GM12873 (cell line): ENCODE results near the gene ACOT9.

Experiments used
- TF ChIP-seq, protein P1 (sequence below): IDR thresholded peaks from 2 replicates; pipeline ENCODE4 v1.5.1; 2012; ENCODE audit warnings: low read depth, mild to moderate bottlenecking, moderate library complexity, low read length, control low read depth; ENCODE audit not compliant: insufficient read depth; ENCODE audit errors: missing control alignments

The ACOT9 gene

DNA sequence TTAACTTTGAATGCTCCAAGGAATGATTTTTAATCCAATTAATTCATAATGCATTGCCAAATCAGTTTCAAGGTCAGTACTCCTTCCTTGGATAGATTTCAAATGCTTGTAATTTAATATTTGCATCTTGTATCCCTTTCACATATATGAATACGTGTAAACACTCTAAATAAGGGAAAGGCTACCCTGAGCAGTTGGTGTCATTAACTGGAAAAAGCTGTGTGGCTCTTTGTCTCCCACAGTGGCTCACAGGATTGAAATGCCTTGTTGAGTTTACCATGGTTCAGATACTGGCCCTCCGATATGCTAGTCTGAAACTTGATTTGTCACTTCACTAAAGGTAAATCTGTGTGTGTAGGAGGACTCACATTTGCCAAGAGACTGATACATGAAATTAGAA lies 16.7 kb upstream of the ACOT9 start:
- TF ChIP-seq, protein P1, sequence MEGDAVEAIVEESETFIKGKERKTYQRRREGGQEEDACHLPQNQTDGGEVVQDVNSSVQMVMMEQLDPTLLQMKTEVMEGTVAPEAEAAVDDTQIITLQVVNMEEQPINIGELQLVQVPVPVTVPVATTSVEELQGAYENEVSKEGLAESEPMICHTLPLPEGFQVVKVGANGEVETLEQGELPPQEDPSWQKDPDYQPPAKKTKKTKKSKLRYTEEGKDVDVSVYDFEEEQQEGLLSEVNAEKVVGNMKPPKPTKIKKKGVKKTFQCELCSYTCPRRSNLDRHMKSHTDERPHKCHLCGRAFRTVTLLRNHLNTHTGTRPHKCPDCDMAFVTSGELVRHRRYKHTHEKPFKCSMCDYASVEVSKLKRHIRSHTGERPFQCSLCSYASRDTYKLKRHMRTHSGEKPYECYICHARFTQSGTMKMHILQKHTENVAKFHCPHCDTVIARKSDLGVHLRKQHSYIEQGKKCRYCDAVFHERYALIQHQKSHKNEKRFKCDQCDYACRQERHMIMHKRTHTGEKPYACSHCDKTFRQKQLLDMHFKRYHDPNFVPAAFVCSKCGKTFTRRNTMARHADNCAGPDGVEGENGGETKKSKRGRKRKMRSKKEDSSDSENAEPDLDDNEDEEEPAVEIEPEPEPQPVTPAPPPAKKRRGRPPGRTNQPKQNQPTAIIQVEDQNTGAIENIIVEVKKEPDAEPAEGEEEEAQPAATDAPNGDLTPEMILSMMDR, result no peak

DNA sequence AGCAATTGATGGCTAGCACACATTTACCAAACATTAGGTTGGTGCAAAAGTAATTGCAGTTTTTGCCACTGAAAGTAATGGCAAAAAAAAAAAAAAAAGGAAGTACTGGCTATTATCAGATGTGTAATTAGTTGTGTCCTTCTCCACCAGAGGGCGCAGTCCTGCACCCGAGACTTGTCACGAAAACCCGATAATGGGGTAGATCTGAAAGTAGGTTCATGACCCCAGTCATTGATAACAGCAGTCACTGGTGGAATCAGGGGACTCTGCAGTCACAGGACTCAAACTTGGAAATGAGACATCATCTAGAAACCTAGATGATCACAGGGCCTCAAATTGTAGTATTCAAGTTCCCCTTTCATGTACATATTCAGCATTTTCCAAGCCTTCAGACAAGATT lies 13.1 kb upstream of the ACOT9 start:
- TF ChIP-seq, protein P1, result peak; percentile 68

DNA sequence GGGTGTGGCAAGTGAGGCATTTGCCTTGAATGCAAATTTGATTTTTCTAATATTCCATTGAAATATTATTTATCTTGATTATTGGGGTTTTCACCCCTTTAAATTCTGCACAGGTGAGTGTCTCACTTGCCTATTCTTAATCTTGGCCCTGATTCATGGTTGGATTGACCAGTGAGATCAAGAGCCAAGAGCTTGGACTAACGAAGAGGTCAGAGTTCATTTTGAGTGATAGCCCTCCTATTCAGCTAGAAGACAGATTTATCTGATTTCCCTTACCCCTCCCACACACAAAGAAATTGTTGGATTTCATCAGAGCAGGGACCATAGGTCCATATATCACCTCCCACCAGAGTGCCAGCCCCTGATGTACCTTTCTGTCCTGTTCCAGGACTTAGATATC lies 11.6 kb upstream of the ACOT9 start:
- TF ChIP-seq, protein P1, result no peak

DNA sequence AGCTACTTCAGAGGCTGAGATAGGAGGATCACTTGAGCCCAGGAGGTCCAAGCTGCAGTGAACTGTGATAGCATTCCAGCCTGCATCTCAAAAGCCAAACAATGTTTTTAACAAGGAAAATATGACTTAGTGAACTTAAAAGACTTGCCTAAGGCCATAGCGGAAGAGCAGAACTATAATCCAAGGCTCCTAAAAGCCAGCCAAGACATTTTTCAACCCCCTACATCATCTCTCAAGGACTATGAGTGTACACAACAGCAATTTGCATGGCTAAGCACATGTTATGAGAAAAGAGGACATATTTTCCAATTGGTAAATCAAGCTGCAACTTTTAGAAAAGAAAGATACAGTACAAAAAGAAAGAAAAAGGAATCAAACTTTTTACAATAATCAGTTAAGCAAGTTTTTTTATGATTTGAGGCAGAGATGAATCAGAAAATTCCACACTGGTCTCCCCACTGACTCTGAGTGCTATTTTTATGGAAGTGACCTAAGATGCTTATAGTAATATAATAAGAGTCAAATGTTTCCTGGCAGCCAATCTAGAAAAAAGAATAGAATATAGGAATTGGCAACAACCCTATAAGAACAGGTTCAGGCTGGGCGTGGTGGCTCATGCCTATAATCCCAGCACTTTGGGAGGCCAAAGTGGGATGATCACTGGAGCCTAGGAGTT lies 9.8 kb upstream of the ACOT9 start:
- TF ChIP-seq, protein P1, result no peak

DNA sequence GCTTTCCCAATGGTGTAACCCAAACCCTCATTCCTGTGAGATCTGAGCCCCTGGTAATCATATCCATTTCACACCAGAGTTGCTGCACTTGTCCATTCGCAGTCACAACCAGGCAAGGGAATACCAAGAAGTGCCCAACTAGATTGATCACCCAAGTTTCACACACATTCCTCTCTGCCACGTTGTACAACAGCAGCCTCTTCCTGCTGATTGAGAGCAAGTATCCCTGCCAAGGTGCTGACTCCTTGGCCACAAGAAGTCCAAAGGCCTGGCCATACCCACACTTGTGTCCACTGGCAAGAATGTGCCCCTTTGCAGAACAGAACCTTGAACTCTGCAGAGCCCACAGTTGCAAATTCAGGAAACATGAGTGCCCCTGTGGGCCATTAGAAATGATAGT lies 6.5 kb upstream of the ACOT9 start:
- TF ChIP-seq, protein P1, result no peak

DNA sequence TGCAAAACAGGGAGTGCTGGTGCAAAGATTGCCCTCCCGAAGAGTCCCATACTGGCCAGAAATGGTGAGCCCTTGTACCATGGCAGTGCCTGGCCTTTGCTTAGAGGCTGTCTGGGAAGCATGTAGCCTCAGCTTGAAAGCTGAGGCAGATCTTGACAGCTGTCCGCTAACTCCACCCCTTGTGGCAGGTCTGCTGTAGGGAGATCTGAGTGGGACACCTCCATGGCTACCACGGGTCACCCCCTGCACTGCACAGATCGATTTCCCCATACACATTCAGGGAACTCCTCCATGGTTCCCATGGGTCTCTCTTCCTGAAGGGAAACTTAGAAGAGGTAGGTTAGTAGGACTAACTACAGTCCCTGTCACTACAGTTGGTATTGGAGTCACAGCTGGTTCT lies 6.1 kb upstream of the ACOT9 start:
- TF ChIP-seq, protein P1, result no peak

DNA sequence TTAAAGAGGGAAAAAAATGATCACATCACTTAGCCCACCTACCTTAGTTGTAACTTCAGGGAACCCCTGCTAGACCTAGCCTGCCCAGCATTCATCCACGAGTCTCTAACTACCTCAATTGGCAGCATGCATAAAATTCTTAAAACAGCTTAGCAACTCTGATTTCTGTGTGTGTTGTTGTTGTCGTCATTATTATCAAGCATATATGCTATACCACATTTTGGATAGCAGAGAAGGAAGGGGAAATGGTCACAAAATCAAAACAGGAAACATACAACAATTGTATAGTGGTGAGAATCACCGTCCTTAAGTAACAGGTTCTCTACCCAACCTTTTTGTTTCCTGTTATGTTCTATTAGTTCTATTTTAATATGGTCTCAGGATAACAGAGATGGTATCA lies 2.7 kb upstream of the ACOT9 start:
- TF ChIP-seq, protein P1, result no peak
